GM21723 (cell line): ENCODE results near the gene SPTBN4.
"Not testable (repeated sequence)": the region's sequence is repeated elsewhere in the genome, so short reads cannot be mapped to it uniquely, and the experiment has no call there.

Experiments used
- ATAC-seq: cut with Tn5 transposase; IDR thresholded peaks from one replicate; pipeline ENCODE4 v1.9.1; 2021; ENCODE audit warnings: mild to moderate bottlenecking, moderate library complexity; ENCODE audit not compliant: unreplicated experiment

SPTBN4 gene

DNA sequence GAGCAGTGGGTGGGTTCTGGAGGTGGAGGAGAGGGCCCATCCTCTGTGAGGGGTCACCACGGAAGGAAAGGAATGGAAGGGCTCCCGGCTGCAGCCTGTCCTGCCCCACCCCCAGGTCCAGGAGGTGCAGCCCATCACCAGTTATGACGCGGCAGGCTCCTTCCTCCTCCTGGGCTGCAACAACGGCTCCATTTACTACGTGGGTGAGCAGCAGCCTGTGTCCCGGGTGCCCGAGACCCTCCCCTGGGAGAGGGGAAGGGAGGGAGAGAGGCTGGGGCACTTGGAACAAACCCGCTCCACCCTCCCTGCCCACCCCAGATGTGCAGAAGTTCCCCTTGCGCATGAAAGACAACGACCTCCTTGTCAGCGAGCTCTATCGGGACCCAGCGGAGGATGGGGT is 116.5 kb downstream of the SPTBN4 start:
- ATAC-seq = no peak

DNA sequence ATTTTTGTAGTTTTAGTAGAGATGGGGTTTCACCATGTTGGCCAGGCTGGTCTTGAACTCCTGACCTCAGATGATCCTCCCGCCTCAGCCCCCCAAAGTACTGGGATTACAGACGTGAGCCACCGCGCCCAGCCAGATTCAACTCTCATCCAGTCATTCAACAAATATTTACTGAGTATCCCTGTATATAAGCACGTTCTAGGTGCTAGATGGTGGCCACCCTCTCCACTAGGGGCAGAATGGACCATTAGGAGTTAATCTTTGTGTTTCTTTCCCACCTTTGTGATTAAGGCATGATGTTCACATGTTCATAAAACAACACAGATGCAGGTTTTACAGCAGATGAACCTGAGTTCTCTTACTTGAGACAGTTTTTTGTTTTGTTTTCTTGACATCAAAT is 117.2 kb downstream of the SPTBN4 start:
- ATAC-seq = no peak

- ATAC-seq = no peak
These were observed 118.6 kb downstream of the SPTBN4 start for GRCh38 chr19:40585241-40585981.

- no peak for ATAC-seq
These were observed 119.2 kb downstream of the SPTBN4 start for GRCh38 chr19:40585982-40586422.

- no peak for ATAC-seq
These were observed 119.8 kb downstream of the SPTBN4 start for GRCh38 chr19:40586611-40587010.

GRCh38 chr19:40588110-40588854 is 121.5 kb downstream of the SPTBN4 start:
- ATAC-seq = no peak

DNA sequence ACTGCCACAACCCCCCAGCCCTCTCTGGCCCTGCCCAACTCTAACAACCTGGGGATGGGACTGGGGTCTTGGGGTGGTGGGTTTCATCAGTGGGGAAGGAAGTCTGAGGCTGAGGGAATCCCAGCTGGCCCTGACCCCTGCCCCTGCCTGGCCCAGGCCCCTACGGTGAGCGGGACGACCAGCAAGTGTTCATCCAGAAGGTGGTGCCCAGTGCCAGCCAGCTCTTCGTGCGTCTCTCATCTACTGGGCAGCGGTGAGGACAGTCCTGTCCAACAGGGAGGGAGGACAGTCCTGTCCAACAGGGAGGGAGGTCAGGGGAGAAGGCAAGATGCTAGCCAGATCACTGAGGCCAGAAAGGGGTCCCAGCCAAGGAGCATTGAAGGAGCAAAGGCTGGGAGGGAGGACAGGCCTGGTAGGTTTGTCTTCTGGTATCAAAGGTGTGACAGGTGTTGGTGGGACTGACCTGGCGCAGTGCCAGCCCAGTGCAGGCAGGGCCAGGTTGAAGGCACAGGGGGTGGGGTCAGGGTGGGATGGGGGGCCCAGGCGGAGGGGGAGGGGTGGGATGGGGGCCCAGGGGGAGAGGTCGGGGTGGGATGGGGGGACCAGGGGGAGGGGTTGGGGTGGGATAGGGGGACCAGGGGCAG is 122.2 kb downstream of the SPTBN4 start:
- ATAC-seq = no peak

- ATAC-seq = no peak
These were observed 123.0 kb downstream of the SPTBN4 start for GRCh38 chr19:40589591-40590429.

DNA sequence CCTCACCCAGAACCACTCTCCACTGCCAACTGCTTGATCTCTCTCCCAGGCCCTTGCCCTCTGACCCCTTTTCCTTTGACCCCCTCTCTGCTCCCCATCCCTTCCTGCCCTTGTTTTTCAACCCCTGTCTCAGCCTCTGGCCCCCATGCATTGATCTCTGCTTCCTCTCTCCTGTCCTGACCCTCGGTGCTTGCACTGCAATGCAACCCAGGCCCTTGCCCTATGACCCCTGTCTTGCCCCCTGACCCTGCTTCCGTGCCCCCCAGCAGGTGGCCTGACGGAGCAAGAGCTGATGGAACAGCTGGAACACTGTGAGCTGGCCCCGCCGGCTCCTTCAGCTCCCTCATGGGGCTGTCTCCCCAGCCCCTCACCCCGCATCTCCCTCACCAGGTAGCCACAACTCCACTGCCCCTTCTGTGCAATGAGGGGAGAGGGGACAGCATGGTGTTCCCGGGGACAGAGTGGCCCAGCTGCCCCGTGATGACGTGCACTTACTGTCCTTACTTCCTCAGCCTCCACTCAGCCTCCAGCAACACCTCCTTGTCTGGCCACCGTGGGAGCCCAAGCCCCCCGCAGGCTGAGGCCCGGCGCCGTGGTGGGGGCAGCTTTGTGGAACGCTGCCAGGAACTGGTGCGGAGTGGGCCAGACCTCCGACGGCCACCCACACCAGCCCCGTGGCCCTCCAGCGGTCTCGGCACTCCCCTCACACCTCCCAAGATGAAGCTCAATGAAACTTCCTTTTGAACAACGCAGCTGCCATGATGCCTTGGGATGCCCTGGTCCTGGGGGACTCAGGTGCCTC is 123.9 kb downstream of the SPTBN4 start:
- ATAC-seq = no peak

DNA sequence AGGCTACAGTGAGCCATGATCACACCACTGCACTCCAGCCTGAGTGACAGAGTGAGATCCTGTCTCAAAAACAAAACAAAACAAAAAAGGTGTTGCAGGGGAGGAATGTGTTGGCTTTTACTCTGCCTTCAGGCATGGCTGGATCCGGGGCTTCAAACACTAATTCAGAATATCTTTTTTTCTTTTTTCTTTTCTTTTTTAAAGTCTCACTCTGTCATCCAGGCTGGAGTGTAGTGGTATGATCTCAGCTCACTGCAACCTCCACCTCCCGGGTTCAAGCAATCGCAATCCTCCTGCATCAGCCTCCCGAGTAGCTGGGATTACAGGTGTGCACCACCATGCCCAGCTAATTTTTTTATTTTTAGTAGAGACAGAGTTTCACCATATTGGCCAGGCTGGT is 124.9 kb downstream of the SPTBN4 start:
- ATAC-seq = not testable (repeated sequence)

DNA sequence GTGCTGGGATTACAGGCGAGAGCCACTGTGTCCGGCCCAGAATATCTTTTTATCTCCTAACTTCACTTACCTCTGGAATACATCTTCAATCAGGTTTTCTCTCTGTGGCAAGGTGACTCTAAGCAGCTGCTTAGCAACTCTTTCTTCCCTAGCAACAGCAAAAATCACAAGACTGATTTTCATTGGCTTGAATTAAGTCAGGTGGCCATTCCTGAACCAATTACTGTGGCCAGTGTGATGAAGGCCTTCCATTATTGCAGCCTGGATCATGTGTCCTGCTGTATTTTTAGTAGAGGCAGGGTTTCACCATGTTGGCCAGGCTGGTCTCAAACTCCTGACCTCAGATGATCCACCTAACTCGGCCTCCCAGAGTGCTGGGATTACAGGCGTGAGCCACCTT is 125.4 kb downstream of the SPTBN4 start:
- no peak for ATAC-seq

DNA sequence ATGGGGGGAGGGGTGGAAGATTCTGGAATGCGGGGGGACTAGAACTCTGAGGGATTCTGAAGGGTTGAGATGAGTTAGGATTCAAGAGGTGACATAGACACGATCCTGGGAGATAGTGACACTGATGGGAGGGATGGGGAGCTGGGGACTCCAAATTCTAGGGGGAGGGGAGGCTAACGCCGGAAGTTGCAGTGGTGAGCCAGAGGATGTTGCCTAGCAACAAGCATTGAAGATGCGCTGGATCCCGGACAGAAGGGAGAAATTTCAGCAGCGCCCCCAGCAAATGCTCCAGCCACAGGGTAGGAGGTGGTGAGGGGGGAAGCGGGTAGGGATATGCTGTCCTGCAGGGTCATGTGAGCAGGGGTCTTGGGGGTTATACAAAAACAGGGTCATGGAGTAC is 127.5 kb downstream of the SPTBN4 start:
- no peak for ATAC-seq

GRCh38 chr19:40594657-40595091 is 127.9 kb downstream of the SPTBN4 start:
- ATAC-seq = no peak

GRCh38 chr19:40596608-40597328 is 130.0 kb downstream of the SPTBN4 start:
- no peak for ATAC-seq

GRCh38 chr19:40597329-40597838 is 130.6 kb downstream of the SPTBN4 start:
- ATAC-seq = no peak

DNA sequence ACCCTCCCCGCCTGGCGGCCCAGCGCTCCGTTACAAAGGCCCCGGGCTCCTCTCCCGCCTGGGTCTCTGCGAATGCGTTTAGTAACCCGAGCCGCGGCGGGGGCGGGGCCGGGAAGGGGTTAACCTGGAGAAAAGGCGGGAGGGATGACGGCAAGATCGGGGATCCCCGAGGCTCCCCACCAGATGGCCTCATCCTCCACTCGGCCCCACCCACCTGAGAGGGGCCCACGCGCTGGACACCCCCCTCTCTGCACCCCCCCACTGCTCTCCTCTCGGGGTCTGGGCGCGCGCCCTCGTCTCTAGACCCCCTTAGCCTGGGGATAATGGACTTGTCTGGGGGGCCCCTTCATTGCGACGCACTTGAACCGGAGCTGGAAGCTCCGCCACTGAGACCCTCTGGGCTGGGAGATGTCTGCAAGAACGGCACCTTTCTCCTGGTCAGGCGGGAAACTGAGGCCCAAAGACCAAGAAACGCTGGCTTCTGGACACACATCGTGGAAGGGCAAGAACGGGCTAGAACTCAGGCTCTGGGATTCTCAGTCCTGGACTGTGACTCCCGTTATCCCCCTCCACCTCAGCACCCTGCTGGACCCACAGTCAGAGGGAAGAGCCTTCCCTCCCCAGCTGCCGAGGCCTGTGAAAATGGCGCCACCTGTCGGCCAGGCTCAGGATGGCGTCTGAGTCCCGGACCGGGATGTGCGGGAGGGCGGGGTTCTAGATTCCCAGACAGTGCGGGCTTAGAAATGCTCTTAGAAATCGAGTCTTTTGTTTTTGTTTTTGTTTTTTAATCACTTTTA is 131.5 kb downstream of the SPTBN4 start:
- no peak for ATAC-seq

DNA sequence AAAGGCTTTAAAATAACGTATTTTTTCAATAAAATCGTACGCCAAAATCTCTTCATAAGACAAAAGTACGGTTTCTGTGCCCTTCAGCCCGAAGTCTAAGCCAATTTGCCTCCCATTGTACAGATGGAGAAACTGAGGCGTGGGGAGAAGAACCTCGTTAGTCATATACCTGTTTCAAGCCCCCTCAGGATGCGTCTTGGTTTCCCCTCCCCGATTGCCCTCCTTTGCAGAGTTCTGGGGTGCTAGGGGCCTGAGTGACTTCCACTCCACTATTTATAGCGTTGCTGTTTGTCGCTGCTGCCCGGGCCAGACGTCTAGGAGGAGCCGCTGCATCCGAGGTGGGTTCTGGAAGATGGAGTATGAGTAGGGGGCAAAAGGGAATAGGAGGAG is 132.1 kb downstream of the SPTBN4 start:
- ATAC-seq = no peak

GRCh38 chr19:40599331-40599901 is 132.6 kb downstream of the SPTBN4 start:
- no peak for ATAC-seq
